ENCODE measurements around the gene CCDC13. TPM values are rescaled to one million over a fixed set of nuclear protein-coding genes. Genes with fewer than 3 reads are reported as not detected.
A peak's percentile ranks its signal among the peaks of the same experiment; 100 is the strongest.

The CCDC13 gene
- total RNA-seq, 1 experiment from 2014 or later, result 0.79 TPM

DNA sequence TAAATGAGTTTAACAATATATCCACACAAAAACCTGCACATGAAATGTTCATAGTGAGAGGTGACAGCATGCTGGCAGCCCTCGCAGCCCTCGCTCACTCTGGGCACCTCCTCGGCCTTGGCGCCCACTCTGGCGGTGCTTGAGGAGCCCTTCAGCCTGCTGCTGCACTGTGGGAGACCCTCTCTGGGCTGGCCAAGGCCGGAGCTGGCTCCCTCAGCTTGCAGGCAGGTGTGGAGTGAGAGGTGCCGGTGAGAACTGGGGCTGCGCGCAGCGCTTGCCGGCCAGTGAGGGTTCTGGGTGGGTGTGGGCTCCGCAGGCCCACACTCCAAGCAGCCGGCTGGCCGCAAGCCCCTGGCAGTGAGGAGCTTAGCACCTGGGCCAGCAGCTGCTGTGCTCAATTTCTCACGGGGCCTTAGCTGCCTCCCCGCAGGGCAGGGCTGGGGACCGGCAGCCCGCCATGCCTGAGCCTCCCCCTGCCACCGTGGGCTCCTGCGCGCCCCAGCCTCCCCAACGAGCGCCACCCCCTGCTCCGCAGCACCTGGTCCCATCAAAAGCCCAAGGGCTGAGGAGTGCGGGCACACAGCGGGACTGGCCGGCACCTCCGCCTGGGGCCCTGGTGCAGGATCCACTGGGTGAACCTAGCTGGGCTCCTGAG lies 3.4 kb downstream of the CCDC13 start:
- POLR2A ChIA-PET, result no interaction called here
- CTCF ChIA-PET, result interaction anchor here (0.9 to 1.6 kb wide), 2 partner anchors 20 to 112 kb away, joined by 3 read pairs; no protein-coding TSS in a partner anchor
- peaks cover 27% of the 10 kb centered on the region for H3K9me3 Mint-ChIP-seq
- no peak overlapping the region for H3K4me3 Mint-ChIP-seq
- H3K27ac Mint-ChIP-seq, result no peak overlapping the region
- TF ChIP-seq RORB (CRISPR knock-in tag; IDR thresholded peaks at IDR 0.05) (no peak), ZBTB21 (CRISPR knock-in tag; IDR thresholded peaks at IDR 0.05; ENCODE audit: borderline replicate concordance) (no peak), FOXK1 (CRISPR knock-in tag; IDR thresholded peaks at IDR 0.05) (no peak), SOX15 (CRISPR knock-in tag; IDR thresholded peaks at IDR 0.05) (no peak)
- TF ChIP-seq, protein P1, sequence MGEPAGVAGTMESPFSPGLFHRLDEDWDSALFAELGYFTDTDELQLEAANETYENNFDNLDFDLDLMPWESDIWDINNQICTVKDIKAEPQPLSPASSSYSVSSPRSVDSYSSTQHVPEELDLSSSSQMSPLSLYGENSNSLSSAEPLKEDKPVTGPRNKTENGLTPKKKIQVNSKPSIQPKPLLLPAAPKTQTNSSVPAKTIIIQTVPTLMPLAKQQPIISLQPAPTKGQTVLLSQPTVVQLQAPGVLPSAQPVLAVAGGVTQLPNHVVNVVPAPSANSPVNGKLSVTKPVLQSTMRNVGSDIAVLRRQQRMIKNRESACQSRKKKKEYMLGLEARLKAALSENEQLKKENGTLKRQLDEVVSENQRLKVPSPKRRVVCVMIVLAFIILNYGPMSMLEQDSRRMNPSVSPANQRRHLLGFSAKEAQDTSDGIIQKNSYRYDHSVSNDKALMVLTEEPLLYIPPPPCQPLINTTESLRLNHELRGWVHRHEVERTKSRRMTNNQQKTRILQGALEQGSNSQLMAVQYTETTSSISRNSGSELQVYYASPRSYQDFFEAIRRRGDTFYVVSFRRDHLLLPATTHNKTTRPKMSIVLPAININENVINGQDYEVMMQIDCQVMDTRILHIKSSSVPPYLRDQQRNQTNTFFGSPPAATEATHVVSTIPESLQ (CRISPR knock-in tag; IDR thresholded peaks at IDR 0.05), result no peak
- peaks cover 29% of the 10 kb centered on the region for H3K27me3 Mint-ChIP-seq (ENCODE audit: low read depth)
- peaks cover 9% of the 10 kb centered on the region for H3K36me3 Mint-ChIP-seq
- DNase-seq (ENCODE audit: low spot score) (no peak), ATAC-seq (no peak)
- H3K4me1 Mint-ChIP-seq, result peaks cover 27% of the 10 kb centered on the region

DNA sequence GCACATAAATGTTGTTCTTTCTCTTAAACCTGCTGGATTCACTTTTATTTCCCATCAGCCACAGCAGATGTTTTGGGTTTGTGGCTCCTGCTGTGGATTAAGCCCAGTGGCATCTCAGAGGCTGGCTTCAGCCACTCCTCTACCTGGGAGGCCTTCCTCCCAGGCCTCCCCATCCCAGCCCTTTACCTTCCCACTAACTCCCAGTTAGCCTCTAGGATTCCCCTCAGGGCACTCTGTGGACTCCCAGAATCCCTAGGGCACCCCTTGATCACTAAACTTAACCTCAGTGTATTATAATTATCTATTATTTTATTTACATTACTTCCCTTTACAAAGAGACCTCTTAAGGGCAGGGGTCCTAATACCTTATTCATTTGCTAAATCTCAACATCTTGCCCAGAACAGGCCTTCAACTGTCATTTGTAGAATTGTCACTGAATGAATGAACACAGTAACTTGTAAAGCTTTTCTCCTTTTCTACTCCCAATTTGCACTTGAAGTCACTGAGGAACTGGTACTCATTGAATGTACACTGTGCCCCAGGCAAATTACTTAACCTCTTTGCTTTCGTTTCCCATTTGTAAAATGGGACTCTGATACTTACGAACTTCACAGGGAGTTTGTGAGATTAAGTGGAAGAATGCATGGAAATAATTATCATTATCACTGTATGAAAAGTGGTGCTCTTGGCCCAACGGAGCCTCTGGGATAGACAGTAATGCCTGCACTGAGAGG lies 8.3 kb downstream of the CCDC13 start:
- ChIA-PET CTCF (interaction anchor here (0.9 to 3.3 kb wide), 4 partner anchors 9 to 116 kb away, joined by 4 to 17 read pairs (median 6); no protein-coding TSS in a partner anchor), POLR2A (no interaction called here)
- Mint-ChIP-seq H3K9me3 (peaks cover 28% of the 10 kb centered on the region), H3K27ac (no peak overlapping the region), H3K4me3 (no peak overlapping the region; the same call in 1 of the 2 replicates), H3K36me3 (peaks cover 9% of the 10 kb centered on the region), H3K4me1 (peaks cover 34% of the 10 kb centered on the region), H3K27me3 (ENCODE audit: low read depth) (peaks cover 3% of the 10 kb centered on the region; the same call in 1 of the 2 replicates)
- TF ChIP-seq GTF2I (CRISPR knock-in tag; conservative IDR thresholded peaks at IDR 0.05) (no peak), PRRX2 (CRISPR knock-in tag; IDR thresholded peaks at IDR 0.05) (no peak), ZNF263 (CRISPR knock-in tag; IDR thresholded peaks at IDR 0.05; ENCODE audit: low read depth) (no peak), GRHL2 (CRISPR knock-in tag; IDR thresholded peaks at IDR 0.05; ENCODE audit: insufficient replicate concordance, severe bottlenecking) (no peak), TEAD1 (CRISPR knock-in tag; IDR thresholded peaks at IDR 0.05) (no peak), ELF4 (CRISPR knock-in tag; IDR thresholded peaks at IDR 0.05; ENCODE audit: low read depth) (no peak), ZNF121 (CRISPR knock-in tag; IDR thresholded peaks at IDR 0.05) (no peak), NR3C1 (CRISPR knock-in tag; conservative IDR thresholded peaks at IDR 0.05; ENCODE audit: low read depth) (no peak)
- TF ChIP-seq, protein P1 (CRISPR knock-in tag; IDR thresholded peaks at IDR 0.05), result no peak
- TF ChIP-seq, protein P2, sequence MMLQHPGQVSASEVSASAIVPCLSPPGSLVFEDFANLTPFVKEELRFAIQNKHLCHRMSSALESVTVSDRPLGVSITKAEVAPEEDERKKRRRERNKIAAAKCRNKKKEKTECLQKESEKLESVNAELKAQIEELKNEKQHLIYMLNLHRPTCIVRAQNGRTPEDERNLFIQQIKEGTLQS (CRISPR knock-in tag; conservative IDR thresholded peaks at IDR 0.05), result no peak
- TF ChIP-seq, protein P3, sequence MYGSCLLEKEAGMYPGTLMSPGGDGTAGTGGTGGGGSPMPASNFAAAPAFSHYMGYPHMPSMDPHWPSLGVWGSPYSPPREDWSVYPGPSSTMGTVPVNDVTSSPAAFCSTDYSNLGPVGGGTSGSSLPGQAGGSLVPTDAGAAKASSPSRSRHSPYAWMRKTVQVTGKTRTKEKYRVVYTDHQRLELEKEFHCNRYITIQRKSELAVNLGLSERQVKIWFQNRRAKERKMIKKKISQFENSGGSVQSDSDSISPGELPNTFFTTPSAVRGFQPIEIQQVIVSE (CRISPR knock-in tag; IDR thresholded peaks at IDR 0.05; ENCODE audit: borderline replicate concordance), result no peak
- TF ChIP-seq, protein P4, sequence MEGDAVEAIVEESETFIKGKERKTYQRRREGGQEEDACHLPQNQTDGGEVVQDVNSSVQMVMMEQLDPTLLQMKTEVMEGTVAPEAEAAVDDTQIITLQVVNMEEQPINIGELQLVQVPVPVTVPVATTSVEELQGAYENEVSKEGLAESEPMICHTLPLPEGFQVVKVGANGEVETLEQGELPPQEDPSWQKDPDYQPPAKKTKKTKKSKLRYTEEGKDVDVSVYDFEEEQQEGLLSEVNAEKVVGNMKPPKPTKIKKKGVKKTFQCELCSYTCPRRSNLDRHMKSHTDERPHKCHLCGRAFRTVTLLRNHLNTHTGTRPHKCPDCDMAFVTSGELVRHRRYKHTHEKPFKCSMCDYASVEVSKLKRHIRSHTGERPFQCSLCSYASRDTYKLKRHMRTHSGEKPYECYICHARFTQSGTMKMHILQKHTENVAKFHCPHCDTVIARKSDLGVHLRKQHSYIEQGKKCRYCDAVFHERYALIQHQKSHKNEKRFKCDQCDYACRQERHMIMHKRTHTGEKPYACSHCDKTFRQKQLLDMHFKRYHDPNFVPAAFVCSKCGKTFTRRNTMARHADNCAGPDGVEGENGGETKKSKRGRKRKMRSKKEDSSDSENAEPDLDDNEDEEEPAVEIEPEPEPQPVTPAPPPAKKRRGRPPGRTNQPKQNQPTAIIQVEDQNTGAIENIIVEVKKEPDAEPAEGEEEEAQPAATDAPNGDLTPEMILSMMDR (IDR thresholded peaks at IDR 0.05), result no peak
- DNase-seq (ENCODE audit: low spot score) (no peak), ATAC-seq (peak; percentile 18; the same call in 1 of the 2 replicates)

Measured in WTC11 (cell line).